HepG2 (cell line): ENCODE data around the gene TMEM253. TPM values are rescaled to one million over a fixed set of nuclear protein-coding genes. Genes with fewer than 3 reads are reported as not detected.

Source experiments
- ATAC-seq: fragments of 200-7000 bp; cut with Tn5 transposase; 3 replicates; pipeline ENCODE4 v1.9.1; 2020; ENCODE audit warnings: mild to moderate bottlenecking, moderate library complexity
- BruUV-seq: library from RNA; stranded (reverse); fragments of 400-500 nt; replicated peaks from 2 replicates; lab custom pipeline; 2021; lab: Mats Ljungman, UMichigan
- CTCF ChIA-PET: fragments of 300-600 bp; formaldehyde crosslinking; extraction: SDS; loops from one replicate; lab custom pipeline; 2021; ENCODE audit warnings: low total read pairs, inconsistent platforms, low intra/inter-chr PET ratio; lab: Yijun Ruan, JAX
- POLR2A ChIA-PET: fragments of 350-600 bp; sonication (Branson Sonifier 250); formaldehyde crosslinking; loops from one replicate; lab custom pipeline; 2020; ENCODE audit warnings: antibody characterized with exemption, inconsistent platforms; lab: Yijun Ruan, JAX
- DNase-seq: peaks from one replicate; pipeline ENCODE4 v3.0.0-alpha.2; 2015; ENCODE audit warnings: low spot score
- FAIRE-seq: peaks from 3 replicates; lab custom pipeline; 2011; peaks lifted over from hg19 to GRCh38; lab: Jason Lieb, UNC
- H2AFZ ChIP-seq: one replicate; pipeline ENCODE4 v1.6.1; 2011; ENCODE audit warnings: low read length, inconsistent platforms
- H3K27ac ChIP-seq: fragments of 300-600 bp; 3 replicates; pipeline ENCODE4 v1.8.0; 2011; ENCODE audit warnings: mixed run types, mild to moderate bottlenecking, mixed read lengths, low read length, inconsistent platforms; ENCODE audit not compliant: insufficient read depth; ENCODE audit errors: extremely low read length
- H3K27me3 ChIP-seq, 2 experiments: fragments of 200-600 bp in 1 of 2; 2 replicates in 1 of 2; 3 replicates in 1 of 2; pipeline versions ENCODE4 v1.6.0 to v1.8.0; 2011; ENCODE audit warnings: low read length in 2 of 2, mild to moderate bottlenecking in 2 of 2, moderate library complexity in 2 of 2, inconsistent platforms in 1 of 2; ENCODE audit not compliant: insufficient read depth in 2 of 2, control insufficient read depth in 1 of 2
- H3K36me3 ChIP-seq, 2 experiments: fragments of 200-600 bp in 1 of 2; replicated peaks in 1 of 2; 2 replicates in 1 of 2; 3 replicates in 1 of 2; pipeline versions ENCODE4 v1.5.1 to v1.8.0; 2011; ENCODE audit warnings: low read length in 2 of 2, inconsistent platforms in 1 of 2; ENCODE audit not compliant: insufficient read depth in 2 of 2, control insufficient read depth in 1 of 2
- H3K4me1 ChIP-seq: 2 replicates; pipeline ENCODE4 v1.5.1; 2012; ENCODE audit warnings: low read length, inconsistent platforms; ENCODE audit not compliant: insufficient read depth
- H3K4me2 ChIP-seq: 2 replicates; pipeline ENCODE4 v1.6.0; 2011; ENCODE audit warnings: low read depth, low read length, inconsistent platforms
- H3K4me3 ChIP-seq, 3 experiments: fragments of 200-600 bp in 1 of 3; sonication (generic), shearing (Covaris generic) in 1 of 3; replicated peaks in 1 of 3; 2 replicates each; pipeline ENCODE4 v1.5.1; 2011 to 2016; ENCODE audit warnings: low read length in 3 of 3, inconsistent platforms in 2 of 3, low read depth in 2 of 3, mild to moderate bottlenecking in 2 of 3, control low read depth in 1 of 3, mixed read lengths in 1 of 3; ENCODE audit not compliant: insufficient read depth in 1 of 3
- H3K79me2 ChIP-seq: one replicate; pipeline ENCODE4 v1.6.1; 2011; ENCODE audit warnings: low read length, inconsistent platforms; ENCODE audit not compliant: insufficient read depth
- H3K9ac ChIP-seq: 2 replicates; pipeline ENCODE4 v1.6.0; 2011; ENCODE audit warnings: mild to moderate bottlenecking, low read depth, low read length, inconsistent platforms; ENCODE audit not compliant: insufficient read depth
- H3K9me3 ChIP-seq: 2 replicates; pipeline ENCODE4 v1.5.1; 2012; ENCODE audit warnings: mild to moderate bottlenecking, low read length
- H4K20me1 ChIP-seq: 2 replicates; pipeline ENCODE4 v1.6.0; 2011; ENCODE audit warnings: inconsistent platforms, mild to moderate bottlenecking, low read length, moderate library complexity; ENCODE audit not compliant: insufficient read depth
- FOXP4 ChIP-seq: sonication (generic); formaldehyde crosslinking; IDR thresholded peaks from 2 replicates; pipeline ENCODE4 v1.4.0; 2020; ENCODE audit warnings: missing genetic modification reagents
- HMG20A ChIP-seq: IDR thresholded peaks from 2 replicates; pipeline ENCODE4 v1.6.1; 2016; ENCODE audit warnings: borderline replicate concordance
- NFIC ChIP-seq: IDR thresholded peaks from 2 replicates; pipeline ENCODE4 v1.6.1; 2012; ENCODE audit warnings: mild to moderate bottlenecking, low read length, inconsistent platforms
- PRPF4 ChIP-seq: fragments of 200-400 bp; formaldehyde crosslinking; IDR thresholded peaks from 2 replicates; pipeline ENCODE4 v1.6.1; 2016; ENCODE audit warnings: low read length, low read depth; ENCODE audit not compliant: poor library complexity, severe bottlenecking
- ZMAT3 ChIP-seq: sonication (generic); formaldehyde crosslinking; conservative IDR thresholded peaks from 2 replicates; pipeline ENCODE4 v1.7.0; 2021; ENCODE audit warnings: missing genetic modification reagents
- ZNF281 ChIP-seq: sonication (generic); formaldehyde crosslinking; IDR thresholded peaks from 2 replicates; pipeline ENCODE4 v1.4.0; 2020; ENCODE audit warnings: missing genetic modification reagents, borderline replicate concordance
- WGBS: methylation state at CpG from one replicate; pipeline ENCODE4 v1.1.6; 2017; ENCODE audit warnings: low lambda C conversion rate; 5-methylcytosine and 5-hydroxymethylcytosine counted together
- in situ Hi-C: cut with HindIII; loops from 2 replicates; pipeline ENCODE4 v1.10.0; 2017; ENCODE audit warnings: low pct_unique_long_range_greater_than_20kb; ENCODE audit not compliant: extremely low pct_ligation_motif_present
- intact Hi-C: fragments of 100-400 bp; cut with micrococcal nuclease; formaldehyde crosslinking; loops from one replicate; pipeline ENCODE4 v1.10.0; 2022; ENCODE audit not compliant: unreplicated experiment
- polyA plus RNA-seq, 8 experiments: library from polyadenylated mRNA; depleted of rRNA in 3 of 8; stranded (reverse) in 7 of 8; unstranded in 1 of 8; fragments of >200 nt; fragmentation: Illumina TruSeq in 4 of 8; extraction: Trizol in 4 of 8; gene quantifications; 2 replicates each; pipeline versions ENCODE4 v1.2.1 to v1.2.3, GENCODE V29; 2011 to 2016; ENCODE audit warnings: low read depth in 4 of 8, missing spikeins in 1 of 8, mixed read lengths in 1 of 8; ENCODE audit not compliant: insufficient read depth in 1 of 8
- total RNA-seq, 5 experiments: library from RNA; depleted of rRNA; stranded (reverse); fragments of >200 nt; fragmentation: Illumina TruSeq; extraction: Trizol; gene quantifications; 2 replicates each; pipeline ENCODE4 v1.2.3, GENCODE V29; 2016; ENCODE audit warnings: low read depth in 1 of 5

Gene TMEM253
- total and polyA plus RNA-seq, 2 of the 13 experiments (the other 11 are each of a cell fraction or from before 2014, with no cell fraction given): 0.29 to 0.45 TPM

GRCh38 chr14:21106176-21106497 is 5.3 kb downstream of the TMEM253 start:
- intact Hi-C loops: no loop called here
- ChIA-PET CTCF (interaction anchor here (2.0 to 8.0 kb wide), 5 partner anchors 13 to 94 kb away, joined by 7 to 320 read pairs (median 31); partner anchors contain the start of genes ARHGEF40 and ZNF219), POLR2A (interaction anchor here (0.6 to 4.7 kb wide), 3 partner anchors 11 to 22 kb away, joined by 3 to 91 read pairs (median 9); no protein-coding TSS in a partner anchor)
- peaks cover 11% of the 10 kb centered on the region for H3K79me2 ChIP-seq
- no peaks in the 10 kb centered on the region; a peak in 1 of 5 replicates for H3K27me3 ChIP-seq
- H3K4me2 ChIP-seq: peak overlapping the region; percentile 94
- in situ Hi-C loops: no loop called here
- WGBS: 24% methylated on average over 4 of the region's 4 CpGs
- H3K9ac ChIP-seq: peak overlapping the region; percentile 58
- no peaks in the 10 kb centered on the region for H3K36me3 ChIP-seq
- no TSS peak for BruUV-seq
- DNase-seq (no peak), ATAC-seq (no peak), FAIRE-seq (no peak)
- no peaks in the 10 kb centered on the region for H3K9me3 ChIP-seq
- H2AFZ ChIP-seq: peak overlapping the region; percentile 95
- H3K4me3 ChIP-seq: peak overlapping the region; percentile 51 to 67 (median 62)
- no peaks in the 10 kb centered on the region for H4K20me1 ChIP-seq
- 0 out of 2 replicates have a peak, but pooled peaks have one; percentile 35 for TF ChIP-seq ZMAT3 (CRISPR knock-in tag)
- no peak for TF ChIP-seq NFIC
- TF ChIP-seq HMG20A (CRISPR knock-in tag): no peak
- TF ChIP-seq FOXP4 (CRISPR knock-in tag): 0 out of 2 replicates have a peak, but pooled peaks have one; percentile 4
- TF ChIP-seq PRPF4: peak; percentile 26
- TF ChIP-seq ZNF281 (CRISPR knock-in tag): peak; percentile 43; the same call in 1 of the 2 replicates
- peaks cover 81% of the 10 kb centered on the region for H3K4me1 ChIP-seq
- H3K27ac ChIP-seq: peak overlapping the region; percentile 53
